Adrenal gland (tissue), 5 donors: Measurements from ENCODE around the gene FOXP4.

Experiments used
- POLR2A ChIP-seq, 2 donors: fragments of 450-650 bp; IDR thresholded peaks; one replicate each; pipeline ENCODE4 v1.6.1; 2017; ENCODE audit warnings: antibody characterized with exemption in 2 of 2, mild to moderate bottlenecking in 2 of 2, moderate library complexity in 1 of 2
- TF ChIP-seq, protein P1 (sequence below), 6 experiments: fragments of 450-650 bp in 4 of 6; fragments of 200-600 bp in 2 of 6; sonication (generic) in 1 of 6; IDR thresholded peaks; 1 replicate in 5 of 6; 2 replicates in 1 of 6; pipeline versions ENCODE4 v1.5.1 to v1.8.0; 2016 to 2021; ENCODE audit warnings: antibody characterized with exemption in 6 of 6, mild to moderate bottlenecking in 2 of 6, moderate library complexity in 1 of 6
- donor health status: DM: no; HTN: no; CAD: no.

DNA sequence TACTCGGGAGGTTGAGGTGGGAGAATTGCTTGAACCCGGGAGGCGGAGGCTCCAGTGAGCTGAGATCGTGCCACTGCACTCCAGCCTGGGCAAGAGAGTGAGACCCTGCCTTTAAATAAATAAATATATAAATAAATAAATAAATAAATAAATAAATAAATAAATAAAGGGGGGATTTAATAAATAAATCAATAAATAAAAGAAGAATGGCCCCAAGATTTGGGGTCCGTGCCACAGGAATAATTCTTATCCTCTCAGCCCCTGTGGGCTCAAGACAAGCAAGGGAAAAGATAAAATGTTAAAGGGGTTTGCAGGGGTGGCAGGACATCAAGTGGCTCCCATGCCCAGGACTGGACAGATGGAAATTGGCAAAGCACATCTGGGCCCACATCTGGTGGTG, 60.9 kb downstream of the FOXP4 start:
- TF ChIP-seq, protein P1, sequence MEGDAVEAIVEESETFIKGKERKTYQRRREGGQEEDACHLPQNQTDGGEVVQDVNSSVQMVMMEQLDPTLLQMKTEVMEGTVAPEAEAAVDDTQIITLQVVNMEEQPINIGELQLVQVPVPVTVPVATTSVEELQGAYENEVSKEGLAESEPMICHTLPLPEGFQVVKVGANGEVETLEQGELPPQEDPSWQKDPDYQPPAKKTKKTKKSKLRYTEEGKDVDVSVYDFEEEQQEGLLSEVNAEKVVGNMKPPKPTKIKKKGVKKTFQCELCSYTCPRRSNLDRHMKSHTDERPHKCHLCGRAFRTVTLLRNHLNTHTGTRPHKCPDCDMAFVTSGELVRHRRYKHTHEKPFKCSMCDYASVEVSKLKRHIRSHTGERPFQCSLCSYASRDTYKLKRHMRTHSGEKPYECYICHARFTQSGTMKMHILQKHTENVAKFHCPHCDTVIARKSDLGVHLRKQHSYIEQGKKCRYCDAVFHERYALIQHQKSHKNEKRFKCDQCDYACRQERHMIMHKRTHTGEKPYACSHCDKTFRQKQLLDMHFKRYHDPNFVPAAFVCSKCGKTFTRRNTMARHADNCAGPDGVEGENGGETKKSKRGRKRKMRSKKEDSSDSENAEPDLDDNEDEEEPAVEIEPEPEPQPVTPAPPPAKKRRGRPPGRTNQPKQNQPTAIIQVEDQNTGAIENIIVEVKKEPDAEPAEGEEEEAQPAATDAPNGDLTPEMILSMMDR (IDR thresholded peaks at IDR 0.05) = no peak
- no peak for TF ChIP-seq POLR2A (IDR thresholded peaks at IDR 0.05)
